MCF 10A (cell line): ENCODE measurements around the gene CSHL1. TPM values are rescaled to one million over a fixed set of nuclear protein-coding genes. Genes with fewer than 3 reads are reported as not detected.
"Not testable (repeated sequence)": the region's sequence is repeated elsewhere in the genome, so short reads cannot be mapped to it uniquely, and the experiment has no call there.

Source experiments
- BruUV-seq: library from RNA; stranded (reverse); fragments of 400-500 nt; replicated peaks from 2 replicates; lab custom pipeline; 2021; lab: Mats Ljungman, UMichigan
- CTCF ChIA-PET: fragments of 300-600 bp; sonication (Branson Sonifier 250); formaldehyde crosslinking; extraction: SDS; loops from one replicate; lab custom pipeline; 2021; ENCODE audit warnings: antibody characterized with exemption, inconsistent platforms; lab: Yijun Ruan, JAX
- POLR2A ChIA-PET: fragments of 300-600, 350-650 bp; sonication (Branson Sonifier 250); formaldehyde crosslinking; extraction: SDS; loops from one replicate; lab custom pipeline; 2020; ENCODE audit warnings: antibody characterized with exemption, inconsistent platforms; lab: Yijun Ruan, JAX
- DNase-seq: peaks from one replicate; pipeline ENCODE4 v3.0.0-alpha.2; 2018; ENCODE audit not compliant: unreplicated experiment
- H3K27ac Mint-ChIP-seq: one replicate; pipeline ENCODE4 v1.8.0; 2022; ENCODE audit warnings: mild to moderate bottlenecking, low read depth, mixed read lengths; ENCODE audit not compliant: unreplicated experiment
- H3K27me3 Mint-ChIP-seq: one replicate; pipeline ENCODE4 v1.8.0; 2022; ENCODE audit warnings: mixed read lengths; ENCODE audit not compliant: insufficient read depth, unreplicated experiment
- H3K36me3 Mint-ChIP-seq: one replicate; pipeline ENCODE4 v1.8.0; 2022; ENCODE audit warnings: mild to moderate bottlenecking, moderate library complexity, mixed read lengths; ENCODE audit not compliant: insufficient read depth, unreplicated experiment
- H3K4me1 Mint-ChIP-seq: one replicate; pipeline ENCODE4 v1.8.0; 2022; ENCODE audit warnings: mixed read lengths; ENCODE audit not compliant: insufficient read depth, unreplicated experiment
- H3K4me3 Mint-ChIP-seq: one replicate; pipeline ENCODE4 v1.8.0; 2022; ENCODE audit warnings: mild to moderate bottlenecking, moderate library complexity, mixed read lengths; ENCODE audit not compliant: unreplicated experiment
- H3K9me3 Mint-ChIP-seq: one replicate; pipeline ENCODE4 v1.8.0; 2022; ENCODE audit warnings: mixed read lengths; ENCODE audit not compliant: unreplicated experiment
- intact Hi-C: fragments of 100-400 bp; cut with micrococcal nuclease; formaldehyde crosslinking; loops from 2 replicates; pipeline ENCODE4 v1.14.1; 2022
- total RNA-seq: library from RNA; stranded (reverse); gene quantifications from 2 replicates; pipeline ENCODE4 v1.2.3, GENCODE V29; 2022
- TF ChIP-seq, protein P1 (sequence below): fragments of 200-600 bp; IDR thresholded peaks from one replicate; pipeline ENCODE4 v1.8.0; 2022; ENCODE audit warnings: antibody characterized with exemption, mild to moderate bottlenecking; ENCODE audit not compliant: unreplicated experiment

CSHL1 gene
- total RNA-seq, 1 experiment from 2014 or later, result not detected

DNA sequence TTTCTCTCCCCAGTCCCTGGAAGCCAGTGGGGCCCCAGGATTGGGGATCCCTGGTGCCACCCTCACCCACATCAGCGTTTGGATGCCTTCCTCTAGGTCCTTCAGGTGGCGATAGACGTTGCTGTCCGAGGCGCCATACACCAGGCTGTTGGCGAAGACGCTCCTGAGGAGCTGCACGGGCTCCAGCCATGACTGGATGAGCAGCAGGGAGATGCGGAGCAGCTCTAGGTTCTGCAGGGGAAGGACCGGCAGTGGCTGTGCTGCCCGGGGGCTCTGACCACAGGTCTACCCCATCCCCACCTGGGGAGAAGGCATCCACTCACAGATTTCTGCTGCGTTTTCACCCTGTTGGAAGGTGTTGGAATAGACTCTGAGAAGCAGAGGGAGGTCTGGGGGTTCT, 30.4 kb downstream of the CSHL1 start:
- H3K27ac Mint-ChIP-seq, result no peak overlapping the region

DNA sequence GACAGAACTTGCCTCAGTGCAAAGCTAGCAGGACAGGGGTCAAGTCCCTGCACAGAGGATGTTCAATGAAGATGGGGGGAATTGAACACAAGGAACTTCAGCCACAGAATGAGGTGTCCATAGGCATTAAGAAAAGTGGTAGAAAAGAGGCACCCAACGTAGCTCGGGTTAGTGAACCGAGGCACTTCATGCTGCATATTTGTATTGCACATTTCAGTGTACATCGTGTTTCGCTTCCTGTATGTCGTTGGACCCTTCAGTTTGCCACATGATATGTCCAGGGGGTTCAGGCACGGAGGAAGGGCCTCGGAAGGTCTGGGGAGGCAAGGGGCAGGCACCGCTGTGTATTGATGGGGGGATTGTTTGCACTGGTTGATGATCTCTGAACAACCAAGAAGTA, 32.6 kb downstream of the CSHL1 start:
- H3K27ac Mint-ChIP-seq, POLR2A ChIA-PET, H3K4me3 Mint-ChIP-seq, H3K36me3 Mint-ChIP-seq, H3K4me1 Mint-ChIP-seq, intact Hi-C loops, BruUV-seq, H3K9me3 Mint-ChIP-seq, DNase-seq: not testable (repeated sequence)
- peaks cover 38% of the 10 kb centered on the region for H3K27me3 Mint-ChIP-seq
- CTCF ChIA-PET, result interaction anchor here (0.7 kb wide), 1 partner anchor 33 kb away, joined by 3 read pairs; the partner anchor contains the start of gene CSHL1

More for the DNA sequence above, 30.4 kb downstream of the CSHL1 start:
- ChIA-PET POLR2A (no interaction called here), CTCF (interaction anchor here (0.6 to 1.0 kb wide), 4 partner anchors 9 to 129 kb away, joined by 3 to 4 read pairs (median 4); no protein-coding TSS in a partner anchor)
- DNase-seq, result no peak
- no TSS peak for BruUV-seq
- intact Hi-C loops, result no loop called here
- peaks cover 37% of the 10 kb centered on the region for H3K27me3 Mint-ChIP-seq
- no peaks in the 10 kb centered on the region for H3K36me3 Mint-ChIP-seq
- no peaks in the 10 kb centered on the region for H3K9me3 Mint-ChIP-seq
- no peak overlapping the region for H3K4me3 Mint-ChIP-seq
- TF ChIP-seq, protein P1, sequence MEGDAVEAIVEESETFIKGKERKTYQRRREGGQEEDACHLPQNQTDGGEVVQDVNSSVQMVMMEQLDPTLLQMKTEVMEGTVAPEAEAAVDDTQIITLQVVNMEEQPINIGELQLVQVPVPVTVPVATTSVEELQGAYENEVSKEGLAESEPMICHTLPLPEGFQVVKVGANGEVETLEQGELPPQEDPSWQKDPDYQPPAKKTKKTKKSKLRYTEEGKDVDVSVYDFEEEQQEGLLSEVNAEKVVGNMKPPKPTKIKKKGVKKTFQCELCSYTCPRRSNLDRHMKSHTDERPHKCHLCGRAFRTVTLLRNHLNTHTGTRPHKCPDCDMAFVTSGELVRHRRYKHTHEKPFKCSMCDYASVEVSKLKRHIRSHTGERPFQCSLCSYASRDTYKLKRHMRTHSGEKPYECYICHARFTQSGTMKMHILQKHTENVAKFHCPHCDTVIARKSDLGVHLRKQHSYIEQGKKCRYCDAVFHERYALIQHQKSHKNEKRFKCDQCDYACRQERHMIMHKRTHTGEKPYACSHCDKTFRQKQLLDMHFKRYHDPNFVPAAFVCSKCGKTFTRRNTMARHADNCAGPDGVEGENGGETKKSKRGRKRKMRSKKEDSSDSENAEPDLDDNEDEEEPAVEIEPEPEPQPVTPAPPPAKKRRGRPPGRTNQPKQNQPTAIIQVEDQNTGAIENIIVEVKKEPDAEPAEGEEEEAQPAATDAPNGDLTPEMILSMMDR, result no peak
- H3K4me1 Mint-ChIP-seq, result no peaks in the 10 kb centered on the region

DNA sequence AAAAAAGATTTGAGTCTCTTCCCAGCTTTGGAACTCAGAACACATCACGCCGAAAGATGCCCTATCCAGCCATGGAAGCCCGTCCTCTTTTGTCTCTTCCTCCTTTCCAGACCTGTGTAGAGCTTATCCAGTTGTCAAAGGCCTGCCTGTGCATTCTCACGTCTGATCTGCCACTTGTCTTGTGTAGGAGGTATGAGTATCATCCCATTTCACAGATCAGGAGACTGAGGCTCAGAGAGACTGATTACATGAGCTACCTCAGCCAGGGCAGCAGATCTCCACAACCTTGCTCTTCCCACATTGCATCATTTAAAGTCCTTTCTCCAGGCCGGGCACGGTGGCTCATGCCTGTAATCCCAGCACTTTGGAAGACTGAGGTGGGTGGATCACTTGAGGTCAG, 36.4 kb downstream of the CSHL1 start:
- POLR2A ChIA-PET, intact Hi-C loops, H3K27ac Mint-ChIP-seq, CTCF ChIA-PET, H3K4me1 Mint-ChIP-seq, H3K36me3 Mint-ChIP-seq, BruUV-seq, DNase-seq, H3K9me3 Mint-ChIP-seq, H3K4me3 Mint-ChIP-seq: not testable (repeated sequence)
- peaks cover 38% of the 10 kb centered on the region for H3K27me3 Mint-ChIP-seq

DNA sequence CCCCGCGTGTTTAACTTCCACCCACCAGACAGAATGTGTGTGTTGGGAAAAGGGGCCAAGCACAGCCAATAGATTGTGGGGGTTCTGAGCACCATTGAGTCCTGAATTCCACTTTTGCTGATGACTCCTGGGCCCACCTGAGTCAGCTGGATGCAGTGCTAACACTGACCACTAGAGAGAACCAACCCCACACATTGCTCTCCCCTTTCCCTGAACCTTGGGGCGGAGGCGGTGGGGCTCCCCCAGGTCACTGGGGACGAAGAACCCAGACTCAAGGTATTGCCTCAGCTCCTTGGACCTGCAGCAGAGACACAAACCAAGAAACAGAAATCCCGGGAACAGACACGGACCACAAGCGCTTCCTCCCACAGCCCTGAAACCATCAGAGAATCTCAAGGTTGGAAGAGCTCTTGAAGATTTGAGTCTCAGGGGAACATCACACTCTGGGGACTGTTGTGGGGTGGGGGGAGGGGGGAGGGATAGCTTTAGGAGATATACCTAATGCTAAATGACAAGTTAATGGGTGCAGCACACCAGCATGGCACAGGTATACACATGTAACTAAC, 36.9 kb downstream of the CSHL1 start:
- H3K36me3 Mint-ChIP-seq, POLR2A ChIA-PET, H3K4me1 Mint-ChIP-seq, BruUV-seq, H3K4me3 Mint-ChIP-seq, H3K9me3 Mint-ChIP-seq, CTCF ChIA-PET, H3K27ac Mint-ChIP-seq, intact Hi-C loops, DNase-seq: not testable (repeated sequence)
- H3K27me3 Mint-ChIP-seq, result peaks cover 32% of the 10 kb centered on the region

DNA sequence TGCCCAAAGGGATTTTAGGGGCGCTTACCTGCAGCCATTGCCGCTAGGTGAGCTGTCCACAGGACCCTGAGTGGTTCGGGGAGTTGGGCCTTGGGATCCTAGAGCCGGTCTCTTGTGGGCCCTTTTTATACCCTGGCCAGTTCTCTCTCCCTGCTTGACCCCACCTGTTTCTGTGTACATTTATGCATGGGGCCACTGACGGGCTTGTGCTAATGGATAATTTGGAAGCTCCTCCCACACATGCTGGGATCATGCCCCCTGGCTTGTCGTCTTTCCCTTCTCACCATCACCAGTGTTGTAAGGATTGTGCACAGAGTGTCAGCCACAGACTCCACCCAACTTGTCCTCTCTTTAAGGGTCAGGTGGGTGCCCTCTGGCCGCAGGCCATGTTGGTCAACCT, 37.5 kb downstream of the CSHL1 start, which contains the start of gene CSH2:
CSH2 (minus strand) TSS at position 101 of the 400 bp plus-strand sequence; CDS start at position 38, 63 bp downstream.
- H3K27me3 Mint-ChIP-seq, result peaks cover 26% of the 10 kb centered on the region
- POLR2A ChIA-PET, DNase-seq, H3K9me3 Mint-ChIP-seq, intact Hi-C loops, BruUV-seq, H3K4me1 Mint-ChIP-seq, CTCF ChIA-PET, H3K36me3 Mint-ChIP-seq, H3K4me3 Mint-ChIP-seq, H3K27ac Mint-ChIP-seq: not testable (repeated sequence)

DNA sequence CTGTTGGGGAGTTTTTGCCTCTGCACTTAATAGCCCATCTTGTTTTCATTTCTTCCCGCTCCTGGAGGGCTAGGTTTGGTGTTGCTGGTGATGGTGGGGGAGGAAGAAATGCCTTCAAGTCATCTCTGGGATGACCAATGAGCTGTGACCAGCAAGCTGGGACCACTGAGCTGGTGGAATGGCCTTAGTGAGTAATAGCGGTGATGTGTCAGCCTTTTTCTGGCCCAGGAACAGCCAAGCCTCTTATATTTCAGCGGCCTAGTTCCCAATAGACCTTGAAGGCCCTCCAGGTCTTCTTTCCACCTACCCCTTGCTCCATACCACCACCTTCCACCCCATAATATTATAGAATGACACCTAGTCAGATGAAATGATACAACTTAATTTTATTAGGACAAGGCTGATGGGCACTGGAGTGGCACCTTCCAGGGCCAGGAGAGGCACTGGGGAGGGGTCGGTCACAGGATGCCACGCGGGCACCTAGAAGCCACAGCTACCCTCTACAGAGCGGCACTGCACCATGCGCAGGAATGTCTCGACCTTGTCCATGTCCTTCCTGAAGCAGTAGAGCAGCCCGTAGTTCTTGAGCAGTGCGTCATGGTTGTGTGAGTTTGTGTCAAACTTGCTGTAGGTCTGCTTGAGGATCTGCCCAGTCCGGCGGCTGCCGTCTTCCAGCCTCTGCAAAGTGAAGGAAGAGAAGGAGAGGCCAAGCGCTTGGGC, 39.3 kb downstream of the CSHL1 start:
- H3K27ac Mint-ChIP-seq, H3K36me3 Mint-ChIP-seq, BruUV-seq, intact Hi-C loops, H3K9me3 Mint-ChIP-seq, CTCF ChIA-PET, POLR2A ChIA-PET, H3K4me1 Mint-ChIP-seq, DNase-seq, H3K4me3 Mint-ChIP-seq: not testable (repeated sequence)
- peaks cover 14% of the 10 kb centered on the region for H3K27me3 Mint-ChIP-seq

DNA sequence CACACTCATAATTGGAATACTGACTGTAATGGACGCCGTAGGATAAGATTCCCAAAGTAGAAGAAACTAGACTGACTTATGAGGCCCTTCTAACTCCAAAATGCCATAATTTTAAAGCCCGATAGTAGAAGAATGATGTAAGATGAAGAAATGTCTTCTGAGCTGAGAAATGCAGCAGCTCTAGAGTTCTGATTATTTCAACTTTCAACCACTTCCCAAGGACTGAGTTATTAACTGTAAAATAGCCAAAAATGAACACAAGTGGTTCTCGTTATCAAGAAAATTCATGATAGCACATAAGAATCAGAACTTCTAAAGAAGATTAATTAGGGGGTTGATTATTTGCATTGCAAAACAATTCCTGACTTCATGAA, 40.8 kb downstream of the CSHL1 start:
- H3K27me3 Mint-ChIP-seq, intact Hi-C loops, BruUV-seq, POLR2A ChIA-PET, H3K4me1 Mint-ChIP-seq, H3K27ac Mint-ChIP-seq, CTCF ChIA-PET, H3K9me3 Mint-ChIP-seq, H3K4me3 Mint-ChIP-seq, H3K36me3 Mint-ChIP-seq, DNase-seq: not testable (repeated sequence)
